Ishikawa (cell line): ENCODE results near the gene NLK.

Experiments
- CREB1 ChIP-seq: IDR thresholded peaks from 2 replicates; pipeline ENCODE4 v1.6.1; 2012; ENCODE audit warnings: low read depth
- EGR1 ChIP-seq: IDR thresholded peaks from 2 replicates; pipeline ENCODE4 v1.6.1; 2012
- EP300 ChIP-seq: IDR thresholded peaks from 2 replicates; pipeline ENCODE4 v1.6.1; 2012; ENCODE audit warnings: borderline replicate concordance
- FOXM1 ChIP-seq: IDR thresholded peaks from 2 replicates; pipeline ENCODE4 v1.6.1; 2012; ENCODE audit warnings: low read depth, borderline replicate concordance
- MAX ChIP-seq: IDR thresholded peaks from 2 replicates; pipeline ENCODE4 v1.6.1; 2012
- NFIC ChIP-seq: IDR thresholded peaks from 2 replicates; pipeline ENCODE4 v1.6.1; 2012
- RAD21 ChIP-seq: IDR thresholded peaks from 2 replicates; pipeline ENCODE4 v1.6.1; 2012; ENCODE audit warnings: low read depth
- TAF1 ChIP-seq: IDR thresholded peaks from 2 replicates; pipeline ENCODE4 v1.6.1; 2012; ENCODE audit warnings: low read depth, mild to moderate bottlenecking
- TCF12 ChIP-seq: IDR thresholded peaks from 2 replicates; pipeline ENCODE4 v1.6.1; 2012; ENCODE audit warnings: low read depth
- TEAD4 ChIP-seq: IDR thresholded peaks from 2 replicates; pipeline ENCODE4 v1.6.1; 2012
- YY1 ChIP-seq: IDR thresholded peaks from 2 replicates; pipeline ENCODE4 v1.6.1; 2012; ENCODE audit warnings: low read depth
- ZBTB7A ChIP-seq: IDR thresholded peaks from 2 replicates; pipeline ENCODE4 v1.6.1; 2012; ENCODE audit warnings: low read depth
- TF ChIP-seq, protein P1 (sequence below): IDR thresholded peaks from 2 replicates; pipeline ENCODE4 v1.6.1; 2012; ENCODE audit warnings: low read depth, mild to moderate bottlenecking

- no peak for TF ChIP-seq EP300
- TF ChIP-seq CREB1: no peak
- TF ChIP-seq EGR1: no peak
- TF ChIP-seq, protein P1, sequence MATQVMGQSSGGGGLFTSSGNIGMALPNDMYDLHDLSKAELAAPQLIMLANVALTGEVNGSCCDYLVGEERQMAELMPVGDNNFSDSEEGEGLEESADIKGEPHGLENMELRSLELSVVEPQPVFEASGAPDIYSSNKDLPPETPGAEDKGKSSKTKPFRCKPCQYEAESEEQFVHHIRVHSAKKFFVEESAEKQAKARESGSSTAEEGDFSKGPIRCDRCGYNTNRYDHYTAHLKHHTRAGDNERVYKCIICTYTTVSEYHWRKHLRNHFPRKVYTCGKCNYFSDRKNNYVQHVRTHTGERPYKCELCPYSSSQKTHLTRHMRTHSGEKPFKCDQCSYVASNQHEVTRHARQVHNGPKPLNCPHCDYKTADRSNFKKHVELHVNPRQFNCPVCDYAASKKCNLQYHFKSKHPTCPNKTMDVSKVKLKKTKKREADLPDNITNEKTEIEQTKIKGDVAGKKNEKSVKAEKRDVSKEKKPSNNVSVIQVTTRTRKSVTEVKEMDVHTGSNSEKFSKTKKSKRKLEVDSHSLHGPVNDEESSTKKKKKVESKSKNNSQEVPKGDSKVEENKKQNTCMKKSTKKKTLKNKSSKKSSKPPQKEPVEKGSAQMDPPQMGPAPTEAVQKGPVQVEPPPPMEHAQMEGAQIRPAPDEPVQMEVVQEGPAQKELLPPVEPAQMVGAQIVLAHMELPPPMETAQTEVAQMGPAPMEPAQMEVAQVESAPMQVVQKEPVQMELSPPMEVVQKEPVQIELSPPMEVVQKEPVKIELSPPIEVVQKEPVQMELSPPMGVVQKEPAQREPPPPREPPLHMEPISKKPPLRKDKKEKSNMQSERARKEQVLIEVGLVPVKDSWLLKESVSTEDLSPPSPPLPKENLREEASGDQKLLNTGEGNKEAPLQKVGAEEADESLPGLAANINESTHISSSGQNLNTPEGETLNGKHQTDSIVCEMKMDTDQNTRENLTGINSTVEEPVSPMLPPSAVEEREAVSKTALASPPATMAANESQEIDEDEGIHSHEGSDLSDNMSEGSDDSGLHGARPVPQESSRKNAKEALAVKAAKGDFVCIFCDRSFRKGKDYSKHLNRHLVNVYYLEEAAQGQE: no peak
- no peak for TF ChIP-seq ZBTB7A
- no peak for TF ChIP-seq YY1
- no peak for TF ChIP-seq TAF1
- no peak for TF ChIP-seq RAD21
- no peak for TF ChIP-seq TEAD4
- no peak for TF ChIP-seq FOXM1
- TF ChIP-seq MAX: no peak
- TF ChIP-seq TCF12: no peak
- no peak for TF ChIP-seq NFIC
Measured at GRCh38 chr17:28125526-28126378, 83.3 kb downstream of the NLK start.
